ENCODE data around the gene MALSU1.

Gene MALSU1

GRCh38 chr7:23347682-23348180 lies 48.6 kb downstream of the MALSU1 start:
- Histone ChIP-seq H2AFZ (ENCODE audit: low read depth, low read length) (no peak overlapping the region), H3K4me3 (ENCODE audit: low read depth in 1 of 2, low read length in 2 of 2) (no peak overlapping the region), H3K9me3 (ENCODE audit: insufficient read depth, low read length, severe bottlenecking) (no peaks in the 10 kb centered on the region), H3K27me3 (ENCODE audit: insufficient read depth, low read length, poor library complexity) (no peaks in the 10 kb centered on the region), H3K4me1 (ENCODE audit: insufficient read depth, low read length) (peaks cover 18% of the 10 kb centered on the region), H3K27ac (ENCODE audit: low read length) (no peak overlapping the region), H3K79me2 (ENCODE audit: insufficient read depth, low read length) (no peaks in the 10 kb centered on the region), H3K9ac (ENCODE audit: low read depth, low read length) (no peak overlapping the region), H3K36me3 (ENCODE audit: insufficient read depth, low read length) (no peaks in the 10 kb centered on the region), H3K4me2 (ENCODE audit: insufficient read depth, low read length) (no peak overlapping the region), H4K20me1 (ENCODE audit: insufficient read depth, low read length) (no peaks in the 10 kb centered on the region)
- ATAC-seq (ENCODE audit: insufficient read depth, low read depth) (no peak), DNase-seq (no peak)
- TF ChIP-seq CTCF (IDR thresholded peaks at IDR 0.05; ENCODE audit: borderline replicate concordance, extremely low read depth, low read length, poor library complexity, severe bottlenecking) (no peak), EZH2 (IDR thresholded peaks at IDR 0.05; ENCODE audit: borderline replicate concordance, low read depth, low read length, severe bottlenecking) (no peak)

GRCh38 chr7:23349484-23350157 lies 50.5 kb downstream of the MALSU1 start:
- Histone ChIP-seq H4K20me1 (ENCODE audit: insufficient read depth, low read length) (no peaks in the 10 kb centered on the region), H3K27me3 (ENCODE audit: insufficient read depth, low read length, poor library complexity) (no peaks in the 10 kb centered on the region), H3K36me3 (ENCODE audit: insufficient read depth, low read length) (no peaks in the 10 kb centered on the region), H3K9ac (ENCODE audit: low read depth, low read length) (no peak overlapping the region), H3K4me2 (ENCODE audit: insufficient read depth, low read length) (no peak overlapping the region), H3K79me2 (ENCODE audit: insufficient read depth, low read length) (no peaks in the 10 kb centered on the region), H3K4me1 (ENCODE audit: insufficient read depth, low read length) (peaks cover 18% of the 10 kb centered on the region), H3K27ac (ENCODE audit: low read length) (no peak overlapping the region), H3K4me3 (ENCODE audit: low read depth in 1 of 2, low read length in 2 of 2) (no peak overlapping the region), H2AFZ (ENCODE audit: low read depth, low read length) (no peak overlapping the region), H3K9me3 (ENCODE audit: insufficient read depth, low read length, severe bottlenecking) (no peaks in the 10 kb centered on the region)
- DNase-seq (no peak), ATAC-seq (ENCODE audit: insufficient read depth, low read depth) (no peak)
- TF ChIP-seq EZH2 (IDR thresholded peaks at IDR 0.05; ENCODE audit: borderline replicate concordance, low read depth, low read length, severe bottlenecking) (no peak), CTCF (IDR thresholded peaks at IDR 0.05; ENCODE audit: borderline replicate concordance, extremely low read depth, low read length, poor library complexity, severe bottlenecking) (no peak)

GRCh38 chr7:23350466-23350865 lies 51.3 kb downstream of the MALSU1 start:
- Histone ChIP-seq H4K20me1 (ENCODE audit: insufficient read depth, low read length) (no peaks in the 10 kb centered on the region), H3K4me3 (ENCODE audit: low read depth in 1 of 2, low read length in 2 of 2) (no peak overlapping the region), H2AFZ (ENCODE audit: low read depth, low read length) (no peak overlapping the region), H3K27ac (ENCODE audit: low read length) (no peak overlapping the region), H3K27me3 (ENCODE audit: insufficient read depth, low read length, poor library complexity) (no peaks in the 10 kb centered on the region), H3K9ac (ENCODE audit: low read depth, low read length) (no peak overlapping the region), H3K4me1 (ENCODE audit: insufficient read depth, low read length) (peaks cover 16% of the 10 kb centered on the region), H3K4me2 (ENCODE audit: insufficient read depth, low read length) (no peak overlapping the region), H3K36me3 (ENCODE audit: insufficient read depth, low read length) (no peaks in the 10 kb centered on the region), H3K79me2 (ENCODE audit: insufficient read depth, low read length) (no peaks in the 10 kb centered on the region), H3K9me3 (ENCODE audit: insufficient read depth, low read length, severe bottlenecking) (no peaks in the 10 kb centered on the region)
- TF ChIP-seq CTCF (IDR thresholded peaks at IDR 0.05; ENCODE audit: borderline replicate concordance, extremely low read depth, low read length, poor library complexity, severe bottlenecking) = no peak
- TF ChIP-seq EZH2 (IDR thresholded peaks at IDR 0.05; ENCODE audit: borderline replicate concordance, low read depth, low read length, severe bottlenecking) = no peak
- DNase-seq (no peak), ATAC-seq (ENCODE audit: insufficient read depth, low read depth) (no peak)

Data from DND-41 (cell line).